HG03520 (cell line): ENCODE measurements around the gene LCA5.
"Not testable (repeated sequence)": the region's sequence is repeated elsewhere in the genome, so short reads cannot be mapped to it uniquely, and the experiment has no call there.

ENCODE experiments used
- ATAC-seq: cut with Tn5 transposase; IDR thresholded peaks from one replicate; pipeline ENCODE4 v1.9.1; 2021; ENCODE audit warnings: mild to moderate bottlenecking, moderate library complexity; ENCODE audit not compliant: unreplicated experiment

LCA5 gene

DNA sequence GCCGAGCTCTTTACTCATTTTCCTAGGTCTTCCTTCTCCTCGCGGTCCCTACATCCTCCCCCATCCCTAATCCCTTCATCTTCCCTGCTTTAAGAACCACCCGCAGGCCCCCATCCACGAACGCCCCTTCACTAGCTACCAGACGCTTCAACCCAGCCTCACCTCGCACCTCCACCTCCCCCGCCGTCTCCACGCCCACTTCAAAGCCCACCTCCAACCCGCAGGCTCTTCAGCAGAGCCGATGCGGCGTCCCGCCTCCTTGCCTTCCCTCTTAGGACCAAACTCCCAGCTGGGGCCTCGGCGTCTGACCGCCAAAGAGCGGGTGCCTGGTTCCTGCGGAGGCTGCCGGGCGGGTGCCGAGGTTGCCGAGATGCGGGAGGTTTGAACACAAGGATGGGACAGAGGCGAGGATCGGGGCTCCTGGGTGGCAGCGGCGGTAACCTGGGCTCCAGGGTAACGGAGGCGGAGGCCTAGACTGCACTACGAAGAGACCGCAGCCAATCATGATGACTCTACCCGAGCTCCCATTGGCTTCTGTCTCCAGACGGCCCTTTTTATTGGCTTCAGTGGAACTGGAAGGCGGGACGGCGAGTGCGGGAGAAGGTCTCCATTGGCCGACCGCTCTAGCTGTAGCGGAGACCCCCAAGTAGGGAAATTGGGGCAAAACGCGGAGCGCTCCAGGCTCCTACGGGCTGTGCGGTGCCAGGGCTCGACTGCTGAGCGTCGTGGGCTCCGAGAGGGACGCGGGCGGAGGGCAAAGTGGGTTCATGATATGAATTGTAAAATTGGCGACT, at the start of gene LCA5:
Gene LCA5 (minus strand): TSS at position 477 of the 794 bp plus-strand sequence. CDS start 18,536 bp downstream, outside the sequence.
- peak; percentile 99 for ATAC-seq

DNA sequence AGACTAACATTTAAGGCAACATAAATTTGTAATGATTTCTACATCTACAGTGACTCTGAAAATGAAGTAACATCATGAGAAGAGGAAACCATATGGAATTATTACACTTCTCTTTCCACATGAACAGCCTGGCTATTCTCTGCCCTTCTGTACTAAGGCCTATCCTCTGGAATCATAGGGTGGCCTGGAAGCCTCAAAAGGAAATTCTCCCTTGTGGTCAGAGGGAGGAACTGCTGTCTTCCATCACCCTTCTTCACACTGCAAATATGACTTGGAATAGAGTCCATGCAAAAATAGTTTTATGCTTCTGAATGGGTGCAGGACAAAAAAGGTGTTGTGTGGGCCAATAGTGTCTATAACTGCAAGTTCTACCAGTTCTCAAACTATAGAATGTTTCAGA, 49.3 kb upstream of the LCA5 start:
- no peak for ATAC-seq

GRCh38 chr6:79584332-79584731, 47.1 kb upstream of the LCA5 start:
- ATAC-seq, result no peak

DNA sequence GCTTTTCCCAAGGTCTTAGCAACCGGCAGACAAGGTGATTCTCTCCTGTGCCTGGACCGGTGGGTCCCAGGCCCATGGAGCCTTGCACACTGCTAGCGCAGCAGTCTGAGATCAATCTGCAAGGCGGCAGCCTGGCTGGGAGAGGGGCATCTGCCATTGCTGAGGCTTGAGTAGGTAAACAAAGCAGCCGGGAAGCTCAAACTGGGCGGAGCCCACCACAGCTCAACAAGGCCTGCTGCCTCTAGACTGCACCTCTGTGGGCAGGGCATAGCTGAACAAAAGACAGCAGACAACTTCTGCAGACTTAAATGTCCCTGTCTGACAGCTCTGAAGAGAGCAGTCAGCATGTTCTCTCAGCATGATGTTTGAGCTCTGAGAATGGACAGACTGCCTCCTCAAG, 40.7 kb upstream of the LCA5 start:
- ATAC-seq, result not testable (repeated sequence)

GRCh38 chr6:79574630-79575225, 37.5 kb upstream of the LCA5 start:
- ATAC-seq, result no peak

- no peak for ATAC-seq
Observed at GRCh38 chr6:79574174-79574573, 36.9 kb upstream of the LCA5 start.

DNA sequence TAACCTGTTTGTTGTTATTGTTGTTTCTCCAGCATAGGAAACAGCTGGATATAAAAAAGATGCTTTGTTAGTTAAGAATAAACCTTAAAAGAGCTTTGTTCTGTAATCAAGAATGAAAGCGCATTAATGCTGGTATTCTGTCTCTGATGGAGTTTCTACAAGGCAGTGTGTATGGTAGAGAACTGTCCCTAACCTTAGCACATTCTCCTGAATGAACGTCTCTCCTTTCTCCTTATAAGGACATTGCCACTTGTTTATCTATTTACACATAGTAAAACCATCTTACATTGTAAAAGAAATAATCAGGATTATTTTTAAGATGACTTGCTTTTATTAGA, 33.8 kb upstream of the LCA5 start:
- no peak for ATAC-seq

DNA sequence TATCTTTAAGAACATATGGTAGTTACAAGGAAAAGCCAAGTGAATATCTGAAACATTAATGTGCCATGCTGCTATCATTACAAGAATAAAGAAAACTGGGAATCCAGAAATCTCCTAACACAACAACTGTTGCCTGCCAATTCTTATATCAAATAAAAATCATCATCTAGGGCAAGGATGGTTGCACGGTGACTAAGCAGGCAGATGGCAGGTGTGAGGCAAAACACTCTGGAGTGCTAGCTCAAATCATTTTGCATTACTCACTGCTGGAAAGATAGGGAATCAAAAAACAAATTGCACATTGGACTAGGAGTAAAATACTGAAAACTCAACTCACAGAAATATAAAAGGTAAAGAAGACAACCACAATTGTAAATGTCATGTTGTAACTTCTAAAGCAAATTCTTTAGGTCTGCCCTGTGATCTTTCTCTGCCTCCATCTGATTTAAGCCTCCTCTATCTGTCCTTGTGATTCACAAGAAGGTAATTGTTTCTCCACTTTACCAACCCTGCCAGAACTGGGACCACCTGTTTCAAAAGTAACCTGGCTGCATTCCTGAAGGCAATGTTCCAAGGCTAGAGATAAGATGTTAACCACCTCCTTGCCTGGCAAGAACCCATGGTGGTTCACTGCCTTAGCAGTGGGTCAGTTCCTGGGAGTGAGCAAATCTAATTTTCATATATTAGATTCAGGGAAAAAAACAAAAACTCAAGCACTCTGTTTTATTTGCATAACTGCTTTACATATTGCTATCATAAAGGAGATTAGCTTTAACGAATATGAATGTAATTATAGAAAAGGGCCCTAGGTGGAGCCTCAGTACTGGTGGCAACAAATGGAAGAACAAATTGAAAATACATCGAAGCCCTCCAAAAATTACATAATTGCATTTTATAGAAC, 33.1 kb upstream of the LCA5 start:
- peak; percentile 90 for ATAC-seq

- no peak for ATAC-seq
Observed at GRCh38 chr6:79568996-79569395, 31.8 kb upstream of the LCA5 start.

DNA sequence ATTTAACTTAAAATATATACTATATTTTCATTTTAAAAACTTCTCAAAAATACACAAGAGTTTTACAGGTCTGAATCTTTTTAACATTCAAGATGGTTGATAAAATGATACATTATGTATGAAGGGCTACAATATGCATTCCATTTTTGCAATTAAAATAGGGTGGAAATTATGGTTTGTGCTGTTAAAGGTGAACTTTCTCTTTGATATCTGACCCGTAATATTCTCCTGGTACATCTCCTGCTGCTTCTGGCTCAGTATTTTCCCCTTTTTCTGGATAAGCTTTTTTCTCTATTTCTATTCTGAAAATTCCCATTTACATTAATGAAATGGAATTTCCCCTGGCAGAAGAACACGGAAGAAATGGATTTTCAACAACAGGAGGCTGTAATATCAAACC, 27.4 kb upstream of the LCA5 start:
- ATAC-seq, result no peak

DNA sequence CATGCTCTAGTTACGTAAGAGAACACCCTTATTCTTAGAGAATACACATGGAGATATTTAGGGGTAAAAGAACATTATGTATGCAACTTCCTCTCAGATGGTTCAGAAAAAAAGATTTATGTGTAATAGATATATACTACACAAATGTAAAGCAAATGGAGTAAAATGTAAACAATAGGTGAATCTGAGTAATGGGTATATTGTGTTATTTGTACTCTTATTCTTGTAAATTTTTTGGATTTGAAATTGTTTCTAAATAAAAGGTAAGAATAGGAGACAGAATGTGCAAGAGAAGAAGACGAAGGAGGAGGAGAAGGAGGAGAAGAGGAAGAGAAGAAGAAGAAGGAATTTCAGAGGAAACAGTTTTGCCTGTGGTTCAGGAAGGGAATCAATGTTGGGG, 22.5 kb upstream of the LCA5 start:
- ATAC-seq, result no peak

GRCh38 chr6:79557673-79558467, 20.6 kb upstream of the LCA5 start:
- ATAC-seq, result no peak

DNA sequence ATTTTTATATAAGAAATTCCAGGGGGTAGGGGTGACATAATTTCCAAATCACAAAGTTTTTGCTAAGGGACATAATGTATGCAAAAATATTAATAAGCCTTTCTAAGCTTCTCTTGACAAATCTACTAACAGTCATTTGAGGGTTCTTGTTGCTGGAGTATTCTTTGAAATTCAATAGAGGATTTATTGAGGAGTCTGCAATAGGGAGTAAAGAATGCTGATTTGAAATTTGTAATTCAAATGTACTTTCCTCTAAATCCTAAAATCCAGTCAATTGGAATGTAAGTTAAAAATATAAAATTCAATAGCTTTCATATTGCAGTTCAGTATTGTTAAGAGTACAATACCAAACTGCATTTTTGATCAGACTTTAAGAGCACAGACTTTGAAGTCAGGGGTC, 17.1 kb upstream of the LCA5 start:
- no peak for ATAC-seq

- no peak for ATAC-seq
Observed at GRCh38 chr6:79551401-79551800, 14.2 kb upstream of the LCA5 start.

DNA sequence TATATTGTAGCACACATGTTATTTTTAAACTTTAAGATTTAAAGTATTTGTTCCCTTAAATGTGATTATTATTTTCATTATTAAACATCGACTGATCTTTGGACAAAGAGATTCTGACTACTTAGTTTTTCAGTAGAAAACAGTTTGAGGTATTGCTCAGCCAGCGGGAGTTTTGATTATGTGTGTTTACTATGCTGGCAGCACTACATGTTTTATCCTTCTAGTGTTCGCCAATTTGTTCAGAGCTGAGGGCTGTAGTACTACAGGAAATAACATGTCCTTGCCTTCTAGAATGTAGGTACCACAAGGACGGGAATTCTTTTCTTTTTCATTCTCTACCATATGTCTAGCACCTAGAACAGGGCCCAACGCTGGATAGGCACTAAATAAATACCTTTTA, 11.1 kb upstream of the LCA5 start:
- no peak for ATAC-seq

GRCh38 chr6:79546186-79546585, 9.0 kb upstream of the LCA5 start:
- ATAC-seq, result no peak

- ATAC-seq, result peak; percentile 87
Observed at GRCh38 chr6:79544939-79545450, 7.8 kb upstream of the LCA5 start.

DNA sequence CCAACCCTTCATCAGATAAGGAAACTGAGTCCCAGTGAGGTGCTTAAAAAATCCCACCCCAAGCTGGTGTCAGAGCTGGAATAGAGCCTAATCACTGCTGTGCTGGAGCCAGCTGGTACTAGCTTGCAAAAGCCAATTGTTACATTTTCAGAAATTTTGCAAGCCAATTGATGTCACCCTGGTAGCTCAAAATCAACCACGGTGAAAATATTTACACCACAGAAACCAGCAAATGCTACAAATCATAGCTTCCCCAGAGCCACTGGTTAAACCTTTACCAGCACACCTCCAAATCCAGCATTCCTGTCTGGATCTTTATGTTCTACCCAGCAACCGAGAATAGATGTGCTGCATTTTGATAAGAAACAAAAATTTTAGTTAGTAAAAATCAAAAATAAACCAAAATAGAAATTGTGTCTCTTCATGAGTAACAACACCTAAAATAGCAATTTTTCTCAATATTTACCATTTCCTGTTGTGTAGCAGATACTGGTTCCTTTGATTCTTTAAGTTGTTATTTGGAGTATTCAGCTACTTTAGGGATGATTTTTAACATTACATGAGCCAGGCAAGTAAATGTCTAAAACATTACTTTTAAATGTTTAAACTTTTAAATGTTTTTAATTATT, 7.2 kb upstream of the LCA5 start:
- peak; percentile 51 for ATAC-seq

DNA sequence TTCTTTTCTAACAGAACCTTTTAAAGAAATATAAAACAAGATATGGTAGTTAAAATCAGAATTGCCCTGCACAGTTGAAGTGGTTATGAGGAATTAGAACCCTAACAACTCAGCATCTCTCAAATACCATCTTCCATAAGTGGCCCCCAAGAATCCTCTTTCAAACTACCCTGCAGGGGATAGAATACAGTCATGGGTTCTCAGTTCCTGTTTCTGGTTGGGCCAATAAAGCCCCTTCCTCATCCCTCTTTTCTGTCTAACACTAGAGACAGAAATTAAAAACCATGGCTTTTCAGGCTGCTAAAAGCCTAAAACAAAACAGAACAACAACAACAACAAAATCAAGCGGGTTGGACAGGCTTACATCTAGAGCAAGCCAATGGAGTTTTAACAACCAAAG, 6.7 kb upstream of the LCA5 start:
- ATAC-seq, result peak; percentile 16

DNA sequence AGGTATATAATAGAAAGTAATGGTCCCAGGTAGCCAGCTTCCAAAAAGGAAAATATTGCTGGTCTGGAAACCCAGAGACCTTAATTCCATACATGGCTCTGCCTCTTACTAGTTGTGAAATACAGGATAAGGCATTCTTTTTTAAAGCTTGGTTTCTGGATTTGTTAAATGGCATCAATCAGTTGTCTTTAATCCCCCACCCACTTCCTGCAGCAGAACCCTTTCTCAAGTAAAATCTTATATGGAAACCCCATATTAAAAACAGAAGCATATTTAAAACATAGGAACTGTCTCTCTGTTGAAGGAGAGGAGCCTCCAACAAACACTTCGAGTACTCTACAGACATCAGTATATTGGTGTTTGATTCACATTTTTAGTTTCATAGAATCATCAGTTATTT, 6.2 kb upstream of the LCA5 start:
- ATAC-seq, result no peak
